GM12864 (cell line): ENCODE data around the gene SULT4A1.

Experiments
- DNase-seq: peaks from one replicate; pipeline ENCODE4 v3.0.0-alpha.2; 2011; ENCODE audit warnings: low read depth
- H3K4me3 ChIP-seq: 2 replicates; pipeline ENCODE4 v1.5.1; 2011; ENCODE audit warnings: mild to moderate bottlenecking, low read depth, low read length, control low read depth
- CTCF ChIP-seq: IDR thresholded peaks from 2 replicates; pipeline ENCODE4 v1.5.1; 2011; ENCODE audit warnings: low read depth, mild to moderate bottlenecking, moderate library complexity, low read length, control low read depth, inconsistent platforms; ENCODE audit errors: missing control alignments

Gene SULT4A1

GRCh38 chr22:43901976-43902643, 39.8 kb upstream of the SULT4A1 start:
- H3K4me3 ChIP-seq = no peak overlapping the region
- no peak for DNase-seq
- TF ChIP-seq CTCF = no peak

DNA sequence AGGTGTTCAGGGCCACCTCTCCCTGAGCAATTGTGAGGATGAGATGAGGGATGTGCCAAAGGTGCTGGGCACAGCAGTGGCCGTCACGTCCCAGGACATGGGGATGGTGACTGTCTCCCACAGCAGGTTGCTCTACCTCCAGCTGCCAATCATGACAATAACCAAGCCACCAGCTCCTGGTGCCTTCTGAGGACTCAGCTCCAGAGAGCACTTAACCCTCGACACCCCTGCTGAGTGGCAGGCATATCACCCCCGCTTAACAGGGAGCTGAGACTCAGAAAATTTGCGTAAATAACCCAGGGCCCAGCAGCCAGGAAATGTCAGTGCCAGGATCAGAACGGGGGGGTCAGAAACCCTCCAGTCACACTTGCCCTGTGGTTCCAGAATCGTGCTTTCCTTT, 37.9 kb upstream of the SULT4A1 start:
- no peak for TF ChIP-seq CTCF
- no peak overlapping the region for H3K4me3 ChIP-seq
- DNase-seq = no peak

DNA sequence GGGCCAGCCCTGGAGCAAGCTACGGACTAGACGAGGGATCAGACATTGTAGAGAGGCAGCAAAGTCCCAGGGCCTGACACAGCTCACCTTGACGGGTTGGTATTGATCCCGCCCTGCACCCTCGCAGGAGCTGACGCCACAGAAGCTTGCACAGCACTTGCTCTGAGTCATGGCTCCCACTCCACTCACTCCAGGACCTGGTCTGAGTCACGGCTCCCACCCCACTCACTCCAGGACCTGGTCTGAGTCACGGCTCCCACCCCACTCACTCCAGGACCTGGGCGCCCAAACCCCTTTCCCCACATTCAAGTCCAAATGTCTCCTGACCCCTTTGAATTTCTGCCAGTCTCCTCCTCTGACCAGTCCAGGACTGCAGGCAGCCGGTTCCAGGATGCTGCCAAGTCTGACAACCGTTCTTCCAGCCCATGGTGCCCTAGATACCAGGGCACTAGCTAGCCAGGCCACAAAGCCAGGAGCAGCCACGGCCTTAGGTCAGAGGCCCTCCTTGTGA, 35.5 kb upstream of the SULT4A1 start:
- DNase-seq = no peak
- no peak for TF ChIP-seq CTCF
- H3K4me3 ChIP-seq = no peak overlapping the region

GRCh38 chr22:43895986-43896645, 33.8 kb upstream of the SULT4A1 start:
- DNase-seq = no peak
- TF ChIP-seq CTCF = no peak

DNA sequence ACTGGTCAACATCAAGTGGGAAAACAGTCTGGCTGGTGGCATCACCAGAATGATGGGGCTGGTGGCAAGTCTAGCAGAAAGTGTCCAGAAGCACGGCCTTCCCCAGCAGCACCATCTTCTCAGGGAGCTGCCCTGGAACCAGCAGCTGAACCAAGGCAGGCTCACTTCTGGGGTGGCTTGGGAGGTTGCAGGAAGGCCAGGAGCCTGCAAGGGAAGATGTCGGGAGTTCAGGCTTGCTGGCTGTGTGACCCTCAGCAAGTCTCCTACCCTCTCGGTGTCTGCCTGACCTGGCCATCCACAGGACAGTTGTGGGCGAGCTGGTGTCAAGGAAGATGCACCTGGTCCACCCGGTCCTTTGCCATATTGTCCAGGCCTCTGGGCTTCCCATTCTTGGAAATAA, 31.8 kb upstream of the SULT4A1 start:
- H3K4me3 ChIP-seq = no peak overlapping the region
- no peak for TF ChIP-seq CTCF
- DNase-seq = no peak

More at GRCh38 chr22:43895986-43896645, 33.8 kb upstream of the SULT4A1 start:
- no peak overlapping the region for H3K4me3 ChIP-seq

GRCh38 chr22:43893266-43893665, 31.0 kb upstream of the SULT4A1 start:
- no peak for DNase-seq
- no peak for TF ChIP-seq CTCF

More at GRCh38 chr22:43893266-43893665, 31.0 kb upstream of the SULT4A1 start:
- H3K4me3 ChIP-seq = no peak overlapping the region
